Hepatocyte (in vitro differentiated cells): ENCODE measurements around the gene RIMS1. TPM values are rescaled to one million over a fixed set of nuclear protein-coding genes. Genes with fewer than 3 reads are reported as not detected.

Experiments
- DNase-seq: peaks from one replicate; pipeline ENCODE4 v3.0.0-alpha.2; 2016; ENCODE audit warnings: low spot score
- H2AFZ ChIP-seq: fragments of 200-600 bp; sonication (generic); 2 replicates; pipeline ENCODE4 v1.6.0; 2016; ENCODE audit warnings: antibody characterized with exemption, mild to moderate bottlenecking
- H3K27ac ChIP-seq: fragments of 200-600 bp; sonication (generic); 2 replicates; pipeline ENCODE4 v1.5.1; 2016; ENCODE audit warnings: mild to moderate bottlenecking
- H3K27me3 ChIP-seq: fragments of 200-600 bp; sonication (generic); 2 replicates; pipeline ENCODE4 v1.6.1; 2016
- H3K36me3 ChIP-seq: fragments of 200-600 bp; sonication (generic); replicated peaks from 2 replicates; pipeline ENCODE4 v1.5.1; 2016; ENCODE audit warnings: low read depth; ENCODE audit not compliant: insufficient read depth
- H3K4me1 ChIP-seq: fragments of 200-600 bp; sonication (generic); 2 replicates; pipeline ENCODE4 v1.5.1; 2016; ENCODE audit warnings: mild to moderate bottlenecking, moderate library complexity; ENCODE audit not compliant: insufficient read depth
- H3K4me2 ChIP-seq: fragments of 200-600 bp; sonication (generic); 2 replicates; pipeline ENCODE4 v1.6.0; 2016
- H3K4me3 ChIP-seq: fragments of 200-600 bp; sonication (generic); 2 replicates; pipeline ENCODE4 v1.5.1; 2016; ENCODE audit warnings: mild to moderate bottlenecking
- H3K79me2 ChIP-seq: fragments of 200-600 bp; sonication (generic); 2 replicates; pipeline ENCODE4 v1.6.0; 2017; ENCODE audit warnings: mild to moderate bottlenecking
- H3K9me2 ChIP-seq: fragments of 200-600 bp; sonication (generic); replicated peaks from 2 replicates; pipeline ENCODE4 v1.6.0; 2017; ENCODE audit warnings: mild to moderate bottlenecking; ENCODE audit not compliant: insufficient read depth
- H3K9me3 ChIP-seq: fragments of 200-600 bp; sonication (generic); 2 replicates; pipeline ENCODE4 v1.5.1; 2016; ENCODE audit warnings: low read depth, mild to moderate bottlenecking
- H4K20me1 ChIP-seq: fragments of 200-600 bp; sonication (generic); 2 replicates; pipeline ENCODE4 v1.6.0; 2016; ENCODE audit warnings: mild to moderate bottlenecking; ENCODE audit not compliant: insufficient read depth, poor library complexity, severe bottlenecking
- EZH2 ChIP-seq: fragments of 200-600 bp; sonication (generic); IDR thresholded peaks from 2 replicates; pipeline ENCODE4 v1.6.1; 2016; ENCODE audit warnings: antibody characterized with exemption, mild to moderate bottlenecking, borderline replicate concordance
- EZH2phosphoT487 ChIP-seq: fragments of 200-600 bp; sonication (generic); IDR thresholded peaks from one replicate; pipeline ENCODE4 v1.6.1; 2018; ENCODE audit warnings: antibody characterized with exemption, mild to moderate bottlenecking, low read depth, moderate library complexity; ENCODE audit not compliant: unreplicated experiment, severe bottlenecking
- WGBS: methylation state at CpG from one replicate; pipeline ENCODE4 v1.1.6; 2016; ENCODE audit warnings: low lambda C conversion rate; ENCODE audit errors: missing lambda C conversion rate; 5-methylcytosine and 5-hydroxymethylcytosine counted together
- polyA plus RNA-seq: library from polyadenylated mRNA; unstranded; fragments of >200 nt; fragmentation: Nextera tagmentation; extraction: Ambion mirVana; gene quantifications from 2 replicates; pipeline ENCODE4 v1.2.1, GENCODE V29; 2016
- total RNA-seq: library from RNA; depleted of rRNA; stranded (reverse); fragments of >200 nt; gene quantifications from 2 replicates; pipeline ENCODE4 v1.2.3, GENCODE V29; 2014
- TF ChIP-seq, protein P1 (sequence below): fragments of 200-600 bp; sonication (generic); IDR thresholded peaks from 2 replicates; pipeline ENCODE4 v1.5.1; 2016; ENCODE audit warnings: antibody characterized with exemption, mild to moderate bottlenecking; ENCODE audit not compliant: poor library complexity

RIMS1 gene
- total and polyA plus RNA-seq, 2 experiments from 2014 or later: 0.45 to 5.5 TPM

- no peak for DNase-seq
- H2AFZ ChIP-seq: no peak overlapping the region
- H3K79me2 ChIP-seq: no peaks in the 10 kb centered on the region
- no peaks in the 10 kb centered on the region for H3K4me1 ChIP-seq
- no peaks in the 10 kb centered on the region for H3K36me3 ChIP-seq
- no peak overlapping the region for H3K4me2 ChIP-seq
- no peaks in the 10 kb centered on the region for H3K27me3 ChIP-seq
- no peak overlapping the region for H3K27ac ChIP-seq
- no peaks in the 10 kb centered on the region for H3K9me3 ChIP-seq
- TF ChIP-seq, protein P1, sequence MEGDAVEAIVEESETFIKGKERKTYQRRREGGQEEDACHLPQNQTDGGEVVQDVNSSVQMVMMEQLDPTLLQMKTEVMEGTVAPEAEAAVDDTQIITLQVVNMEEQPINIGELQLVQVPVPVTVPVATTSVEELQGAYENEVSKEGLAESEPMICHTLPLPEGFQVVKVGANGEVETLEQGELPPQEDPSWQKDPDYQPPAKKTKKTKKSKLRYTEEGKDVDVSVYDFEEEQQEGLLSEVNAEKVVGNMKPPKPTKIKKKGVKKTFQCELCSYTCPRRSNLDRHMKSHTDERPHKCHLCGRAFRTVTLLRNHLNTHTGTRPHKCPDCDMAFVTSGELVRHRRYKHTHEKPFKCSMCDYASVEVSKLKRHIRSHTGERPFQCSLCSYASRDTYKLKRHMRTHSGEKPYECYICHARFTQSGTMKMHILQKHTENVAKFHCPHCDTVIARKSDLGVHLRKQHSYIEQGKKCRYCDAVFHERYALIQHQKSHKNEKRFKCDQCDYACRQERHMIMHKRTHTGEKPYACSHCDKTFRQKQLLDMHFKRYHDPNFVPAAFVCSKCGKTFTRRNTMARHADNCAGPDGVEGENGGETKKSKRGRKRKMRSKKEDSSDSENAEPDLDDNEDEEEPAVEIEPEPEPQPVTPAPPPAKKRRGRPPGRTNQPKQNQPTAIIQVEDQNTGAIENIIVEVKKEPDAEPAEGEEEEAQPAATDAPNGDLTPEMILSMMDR: no peak
- TF ChIP-seq EZH2 (no peak), EZH2phosphoT487 (no peak)
- no peaks in the 10 kb centered on the region for H3K9me2 ChIP-seq
- no peak overlapping the region for H3K4me3 ChIP-seq
- no peaks in the 10 kb centered on the region for H4K20me1 ChIP-seq
Measured at GRCh38 chr6:72081871-72082270, 195.5 kb downstream of the RIMS1 start.

DNA sequence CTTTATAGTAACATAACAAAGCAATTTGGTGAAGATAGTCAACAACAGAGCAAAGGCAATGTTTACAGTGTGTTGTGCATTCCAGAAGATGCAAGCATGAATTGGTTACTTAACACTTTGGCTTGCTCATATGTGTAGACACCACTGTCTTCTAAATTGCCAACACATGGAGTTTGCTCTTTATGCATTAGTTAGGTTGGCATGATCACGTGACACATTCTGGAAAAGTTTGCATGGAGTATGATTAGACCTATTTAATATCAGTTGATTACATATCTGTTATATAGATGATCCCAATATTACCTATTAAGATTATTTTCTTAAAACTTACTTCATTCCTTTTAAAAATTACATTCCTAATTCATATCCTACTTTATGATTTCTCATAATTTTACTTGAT is 197.6 kb downstream of the RIMS1 start:
- H2AFZ ChIP-seq: no peak overlapping the region

DNA sequence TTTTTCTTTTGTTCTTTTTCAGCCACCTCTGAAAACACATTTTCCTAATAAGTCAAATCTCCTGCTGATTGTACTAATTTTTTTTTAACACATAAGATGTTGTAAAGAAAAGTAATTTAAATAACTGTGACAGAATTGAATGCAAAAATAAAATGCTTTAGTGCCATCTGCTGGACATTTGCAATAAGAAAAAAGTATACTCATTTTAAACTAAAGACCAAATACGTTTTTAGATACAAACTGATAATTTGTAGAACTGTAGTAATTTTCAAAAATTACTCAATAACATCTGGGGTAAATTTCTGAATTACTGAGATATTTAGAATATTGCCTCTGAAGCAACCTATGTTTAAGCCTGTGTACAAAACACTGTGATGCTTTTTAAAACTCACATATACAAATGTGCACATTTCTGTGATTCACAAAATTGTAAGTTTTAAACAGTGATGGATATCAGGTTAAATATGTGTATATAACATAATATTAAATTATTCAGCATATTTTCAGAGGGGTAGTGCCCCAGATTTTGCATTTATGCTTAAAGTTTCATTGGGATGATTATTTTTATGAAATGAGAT is 198.7 kb downstream of the RIMS1 start:
- no peak for TF ChIP-seq EZH2phosphoT487
- TF ChIP-seq EZH2: no peak
- TF ChIP-seq, protein P1: peak; percentile 72
- DNase-seq: peak; percentile 26
- Histone ChIP-seq H4K20me1 (no peaks in the 10 kb centered on the region), H2AFZ (no peak overlapping the region), H3K4me3 (no peak overlapping the region), H3K27me3 (no peaks in the 10 kb centered on the region), H3K9me3 (no peaks in the 10 kb centered on the region), H3K9me2 (no peaks in the 10 kb centered on the region), H3K27ac (no peak overlapping the region), H3K79me2 (no peaks in the 10 kb centered on the region), H3K4me2 (no peak overlapping the region), H3K4me1 (no peaks in the 10 kb centered on the region), H3K36me3 (no peaks in the 10 kb centered on the region)
- 0% methylated on average over 1 of the region's 1 CpG for WGBS

More for the DNA sequence above, 197.6 kb downstream of the RIMS1 start:
- no peak for DNase-seq
- Histone ChIP-seq H4K20me1 (no peaks in the 10 kb centered on the region), H3K9me3 (no peaks in the 10 kb centered on the region), H3K79me2 (no peaks in the 10 kb centered on the region), H3K36me3 (no peaks in the 10 kb centered on the region), H3K4me1 (no peaks in the 10 kb centered on the region), H3K27ac (no peak overlapping the region), H3K4me2 (no peak overlapping the region), H3K4me3 (no peak overlapping the region), H3K27me3 (no peaks in the 10 kb centered on the region), H3K9me2 (no peaks in the 10 kb centered on the region)
- TF ChIP-seq, protein P1: no peak
- TF ChIP-seq EZH2: no peak
- no peak for TF ChIP-seq EZH2phosphoT487
- 94% methylated on average over 1 of the region's 1 CpG for WGBS
